Measurements from ENCODE around the gene NPW. TPM values are rescaled to one million over a fixed set of nuclear protein-coding genes. Genes with fewer than 3 reads are reported as not detected.

Gene NPW
- total RNA-seq, 1 donor from 2014 or later, result 5.0 TPM

- Mint-ChIP-seq H3K36me3 (ENCODE audit: insufficient read depth) (peaks cover 6% of the 10 kb centered on the region), H3K27ac (no peak overlapping the region), H3K4me1 (ENCODE audit: low read depth) (no peaks in the 10 kb centered on the region), H3K4me3 (ENCODE audit: low read depth) (no peak overlapping the region), H3K27me3 (peaks cover 8% of the 10 kb centered on the region), H3K9me3 (ENCODE audit: low read depth) (no peaks in the 10 kb centered on the region)
- TF ChIP-seq CTCF (IDR thresholded peaks at IDR 0.05; ENCODE audit: unreplicated experiment), result no peak
- DNase-seq (ENCODE audit: low spot score, unreplicated experiment), result no peak
These were observed 21.9 kb upstream of the NPW start for GRCh38 chr16:1997494-1998359.

- Mint-ChIP-seq H3K27me3 (peaks cover 7% of the 10 kb centered on the region), H3K9me3 (ENCODE audit: low read depth) (no peaks in the 10 kb centered on the region), H3K4me1 (ENCODE audit: low read depth) (no peaks in the 10 kb centered on the region), H3K4me3 (ENCODE audit: low read depth) (no peak overlapping the region), H3K36me3 (ENCODE audit: insufficient read depth) (peaks cover 6% of the 10 kb centered on the region), H3K27ac (no peak overlapping the region)
- DNase-seq (ENCODE audit: low spot score, unreplicated experiment), result no peak
- no peak for TF ChIP-seq CTCF (IDR thresholded peaks at IDR 0.05; ENCODE audit: unreplicated experiment)
These were observed 21.2 kb upstream of the NPW start for GRCh38 chr16:1998360-1998835.

- no peaks in the 10 kb centered on the region for H3K4me1 Mint-ChIP-seq (ENCODE audit: low read depth)
- TF ChIP-seq CTCF (IDR thresholded peaks at IDR 0.05; ENCODE audit: unreplicated experiment), result no peak
- H3K9me3 Mint-ChIP-seq (ENCODE audit: low read depth), result no peaks in the 10 kb centered on the region
- no peak overlapping the region for H3K4me3 Mint-ChIP-seq (ENCODE audit: low read depth)
- H3K27me3 Mint-ChIP-seq, result peaks cover 1% of the 10 kb centered on the region
- no peak overlapping the region for H3K27ac Mint-ChIP-seq
- no peak for DNase-seq (ENCODE audit: low spot score, unreplicated experiment)
- H3K36me3 Mint-ChIP-seq (ENCODE audit: insufficient read depth), result peaks cover 6% of the 10 kb centered on the region
These were observed 20.5 kb upstream of the NPW start for GRCh38 chr16:1998852-1999801.

GRCh38 chr16:1999866-2000514 lies 19.6 kb upstream of the NPW start:
- peaks cover 6% of the 10 kb centered on the region for H3K36me3 Mint-ChIP-seq (ENCODE audit: insufficient read depth)
- H3K27ac Mint-ChIP-seq, result no peak overlapping the region
- H3K27me3 Mint-ChIP-seq, result no peaks in the 10 kb centered on the region

More at GRCh38 chr16:1999866-2000514, 19.6 kb upstream of the NPW start:
- Mint-ChIP-seq H3K9me3 (ENCODE audit: low read depth) (no peaks in the 10 kb centered on the region), H3K4me1 (ENCODE audit: low read depth) (peaks cover 5% of the 10 kb centered on the region), H3K4me3 (ENCODE audit: low read depth) (no peak overlapping the region)
- no peak for TF ChIP-seq CTCF (IDR thresholded peaks at IDR 0.05; ENCODE audit: unreplicated experiment)
- no peak for DNase-seq (ENCODE audit: low spot score, unreplicated experiment)
